Activated CD4-positive, alpha-beta T cell treated with anti-CD3 and anti-CD28 coated beads, Interleukin-2, amount 50 U/mL, for 16 hours (primary cell): ENCODE results near the gene ZC3H18.
A peak's percentile ranks its signal among the peaks of the same experiment; 100 is the strongest.

Source experiments
- DNase-seq: peaks from one replicate; pipeline ENCODE4 v3.0.0-alpha.2; 2020

ZC3H18 gene

DNA sequence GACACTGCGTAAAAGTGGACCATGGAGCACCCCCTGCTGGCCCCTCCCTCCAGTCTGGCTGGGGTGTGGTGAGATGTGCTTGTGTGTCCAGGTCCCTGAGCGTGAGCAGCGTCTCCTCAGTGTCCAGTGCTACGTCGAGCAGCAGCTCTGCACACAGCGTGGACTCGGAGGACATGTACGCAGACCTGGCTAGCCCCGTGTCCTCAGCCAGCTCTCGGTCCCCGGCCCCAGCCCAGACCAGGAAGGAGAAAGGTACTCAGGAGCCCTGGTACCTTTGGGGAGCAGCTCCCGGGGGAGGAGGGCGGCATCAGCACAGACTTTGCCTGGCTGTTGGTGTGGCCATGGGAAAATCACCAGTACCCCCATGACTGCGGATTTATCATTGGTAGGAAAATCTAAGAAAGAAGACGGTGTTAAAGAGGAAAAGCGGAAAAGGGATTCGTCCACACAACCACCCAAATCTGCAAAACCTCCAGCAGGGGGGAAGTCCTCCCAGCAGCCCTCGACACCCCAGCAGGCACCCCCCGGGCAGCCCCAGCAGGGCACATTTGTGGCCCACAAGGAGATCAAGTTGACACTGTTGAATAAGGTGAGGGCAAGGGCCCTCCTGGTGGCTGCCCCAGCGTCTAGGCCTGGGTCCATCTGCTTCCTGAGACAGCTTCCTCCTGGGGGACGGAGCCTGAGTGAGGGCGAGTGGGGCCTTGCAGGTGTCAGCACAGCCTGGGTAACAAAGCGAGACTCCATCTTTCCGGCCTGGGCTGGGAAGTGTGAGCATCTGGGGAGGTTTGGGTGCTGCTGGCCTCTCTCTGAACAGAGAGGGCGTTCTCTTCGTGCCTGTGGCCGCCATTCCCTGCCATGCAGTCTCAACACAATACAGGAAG is 57.6 kb downstream of the ZC3H18 start:
- no peak for DNase-seq

DNA sequence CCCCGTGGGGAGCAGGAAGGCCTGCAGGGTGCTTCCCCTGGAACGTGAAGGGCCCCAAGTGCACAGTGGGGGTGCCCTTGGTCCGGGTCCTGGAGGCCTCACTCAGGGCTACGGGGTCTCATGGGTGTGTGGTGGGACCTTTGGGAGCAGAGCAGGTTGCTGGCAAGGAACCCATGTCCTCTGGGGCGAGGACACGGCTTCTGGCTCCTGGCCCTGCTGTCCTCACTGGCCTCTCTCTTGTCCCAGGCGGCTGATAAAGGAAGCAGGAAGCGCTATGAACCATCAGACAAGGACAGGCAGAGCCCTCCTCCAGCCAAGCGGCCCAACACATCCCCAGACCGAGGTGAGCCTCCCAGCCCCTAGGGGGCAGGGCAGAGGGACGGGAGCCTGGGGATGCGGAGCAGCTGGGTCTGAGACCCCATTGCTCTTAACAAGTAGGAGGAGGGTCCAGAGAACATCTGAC is 58.3 kb downstream of the ZC3H18 start:
- DNase-seq: no peak

- no peak for DNase-seq
Observed at GRCh38 chr16:88629835-88630234, 59.6 kb downstream of the ZC3H18 start.

GRCh38 chr16:88630433-88630832 is 60.2 kb downstream of the ZC3H18 start:
- DNase-seq: no peak

GRCh38 chr16:88630941-88631340 is 60.7 kb downstream of the ZC3H18 start:
- DNase-seq: no peak

- DNase-seq: no peak
Observed at GRCh38 chr16:88631384-88631783, 61.2 kb downstream of the ZC3H18 start.

- no peak for DNase-seq
Observed at GRCh38 chr16:88631920-88632586, 61.9 kb downstream of the ZC3H18 start.

GRCh38 chr16:88632587-88632930 is 62.4 kb downstream of the ZC3H18 start:
- DNase-seq: no peak

GRCh38 chr16:88633684-88634140 is 63.5 kb downstream of the ZC3H18 start:
- DNase-seq: peak; percentile 59

DNA sequence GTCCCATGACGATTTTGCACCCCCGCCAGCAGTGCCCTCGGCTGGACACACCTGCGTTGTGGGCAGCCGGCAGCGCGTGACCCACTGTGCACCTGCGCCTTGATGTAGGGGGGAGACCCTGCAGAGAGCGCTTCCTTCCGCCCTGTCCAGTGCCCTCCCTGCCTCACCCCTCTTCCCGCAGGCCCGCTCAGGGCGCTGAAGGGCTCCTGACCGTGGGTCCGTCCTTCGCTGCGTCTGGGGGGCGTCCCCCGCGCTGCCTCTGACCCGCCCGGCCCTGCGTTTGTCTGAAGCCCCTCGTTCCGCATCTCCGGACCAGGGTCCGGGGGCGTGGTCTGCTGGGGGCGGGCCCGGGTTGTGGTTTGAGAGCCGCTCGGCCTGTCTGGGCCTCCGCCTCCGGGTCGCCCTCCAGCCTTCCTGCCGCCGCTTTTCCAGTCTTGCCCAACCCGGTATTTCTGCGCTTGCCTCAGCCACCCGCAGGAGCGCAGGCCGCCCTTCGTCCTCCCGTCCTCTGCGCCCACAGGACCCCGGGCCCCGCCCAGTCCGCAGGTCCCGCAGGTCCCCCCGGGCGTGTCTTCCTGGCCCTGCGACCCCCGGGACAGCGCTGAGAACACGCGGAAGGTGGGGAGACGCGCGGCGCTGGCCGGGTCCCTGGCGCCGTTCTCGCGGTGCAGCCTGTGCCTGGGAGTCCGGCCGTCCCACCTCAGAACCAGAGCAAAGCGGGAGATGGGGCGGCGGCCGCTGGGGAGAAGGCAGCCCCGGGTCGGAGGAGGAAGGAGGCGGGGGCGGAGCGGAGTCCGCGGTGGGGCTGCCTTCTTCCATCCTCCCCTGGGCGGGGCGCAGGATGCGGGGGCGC is 64.2 kb downstream of the ZC3H18 start:
- peak; percentile 53 for DNase-seq

- DNase-seq: no peak
Observed at GRCh38 chr16:88634994-88635670, 64.9 kb downstream of the ZC3H18 start.

DNA sequence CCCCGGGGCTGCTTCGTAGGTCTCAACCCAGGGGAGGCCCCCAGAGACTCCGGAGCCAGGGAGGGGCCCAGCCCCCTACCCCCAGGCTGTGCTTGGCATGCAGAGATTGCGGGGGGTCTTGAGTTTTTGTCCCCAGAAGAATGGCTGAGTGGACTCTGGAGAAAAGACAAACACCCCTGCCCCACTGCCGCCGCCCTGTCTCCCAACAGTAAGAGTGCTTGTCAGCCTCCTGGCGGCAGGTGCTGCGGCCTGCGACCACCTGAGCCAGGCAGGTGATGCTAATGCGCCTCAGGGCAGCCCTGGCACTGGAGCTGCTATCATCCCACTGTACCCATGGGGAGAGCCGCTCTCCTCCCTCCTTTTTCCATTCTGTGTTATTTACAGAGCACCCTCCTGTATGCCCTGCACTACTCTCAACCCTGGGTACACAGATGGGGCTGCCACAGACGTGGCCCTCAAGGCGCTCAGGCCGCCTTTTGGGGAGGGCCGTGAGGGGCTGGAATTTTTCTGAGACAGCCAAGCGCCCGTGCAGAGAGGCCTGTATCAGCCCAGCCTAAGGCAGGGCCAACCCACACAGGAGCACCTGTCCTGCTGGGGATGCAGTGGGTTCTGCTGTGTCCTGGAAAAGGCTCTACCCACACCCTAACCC is 65.6 kb downstream of the ZC3H18 start:
- no peak for DNase-seq

- no peak for DNase-seq
Observed at GRCh38 chr16:88636488-88637265, 66.5 kb downstream of the ZC3H18 start.

- DNase-seq: no peak
Observed at GRCh38 chr16:88638323-88639230, 68.4 kb downstream of the ZC3H18 start, which contains the start of gene IL17C. Gene IL17C, plus strand, starts transcription at chr16:88638572. Its CDS starts 70 bp downstream, at chr16:88638642.

- DNase-seq: no peak
Observed at GRCh38 chr16:88639231-88640038, 69.2 kb downstream of the ZC3H18 start.

DNA sequence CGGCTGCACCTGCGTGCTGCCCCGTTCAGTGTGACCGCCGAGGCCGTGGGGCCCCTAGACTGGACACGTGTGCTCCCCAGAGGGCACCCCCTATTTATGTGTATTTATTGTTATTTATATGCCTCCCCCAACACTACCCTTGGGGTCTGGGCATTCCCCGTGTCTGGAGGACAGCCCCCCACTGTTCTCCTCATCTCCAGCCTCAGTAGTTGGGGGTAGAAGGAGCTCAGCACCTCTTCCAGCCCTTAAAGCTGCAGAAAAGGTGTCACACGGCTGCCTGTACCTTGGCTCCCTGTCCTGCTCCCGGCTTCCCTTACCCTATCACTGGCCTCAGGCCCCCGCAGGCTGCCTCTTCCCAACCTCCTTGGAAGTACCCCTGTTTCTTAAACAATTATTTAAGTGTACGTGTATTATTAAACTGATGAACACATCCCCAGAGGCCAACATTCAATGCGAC is 69.9 kb downstream of the ZC3H18 start:
- DNase-seq: no peak

GRCh38 chr16:88640498-88641247 is 70.5 kb downstream of the ZC3H18 start:
- no peak for DNase-seq
